ENCODE data around the gene CAMTA1. TPM values are rescaled to one million over a fixed set of nuclear protein-coding genes. Genes with fewer than 3 reads are reported as not detected.

The CAMTA1 gene
- total and polyA plus RNA-seq, 2 experiments from 2014 or later = 213 to 341 TPM

DNA sequence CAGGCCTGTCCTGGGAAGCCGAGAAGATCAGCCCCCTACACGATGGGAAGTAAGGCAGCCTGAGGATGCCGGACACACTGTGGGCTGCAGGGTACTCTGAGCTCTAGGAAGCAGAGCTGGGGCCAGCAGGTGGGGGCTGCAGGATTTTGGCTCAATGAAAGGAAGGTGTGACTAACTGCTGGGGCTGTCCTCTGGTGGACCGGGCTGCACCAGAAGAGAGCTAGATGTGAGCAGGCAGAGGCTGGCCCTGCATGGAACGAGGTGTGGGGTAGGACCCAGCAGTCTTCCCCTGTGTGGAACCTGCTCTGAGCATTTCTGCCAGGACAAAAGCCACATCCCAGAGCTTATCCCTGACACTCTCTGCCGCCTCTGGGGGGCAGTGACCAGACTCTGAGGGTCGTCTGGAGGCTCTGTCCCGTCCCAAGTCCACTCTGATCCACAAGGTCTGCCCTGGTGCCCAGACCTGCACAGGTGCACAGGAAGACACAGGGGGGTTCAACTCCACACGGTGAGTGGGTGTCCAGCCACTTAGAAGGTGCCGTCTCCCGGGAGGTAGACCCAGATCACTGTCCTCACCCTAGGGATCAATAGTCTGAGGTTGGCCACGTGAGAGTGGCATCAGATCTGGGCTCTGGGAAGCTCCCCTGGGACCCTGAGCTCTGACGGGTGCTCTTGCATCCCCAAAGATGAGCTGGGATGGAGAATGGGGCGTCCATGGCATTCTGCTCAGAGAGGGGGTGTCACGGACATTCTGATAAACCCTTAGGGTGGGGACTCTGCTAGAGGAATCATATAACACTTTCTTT, 798.2 kb downstream of the CAMTA1 start:
- no peak overlapping the region for H3K27ac ChIP-seq
- H3K9me3 ChIP-seq (ENCODE audit: low read depth) = no peaks in the 10 kb centered on the region
- H3K4me3 ChIP-seq = no peak overlapping the region
- TF ChIP-seq, protein P1, sequence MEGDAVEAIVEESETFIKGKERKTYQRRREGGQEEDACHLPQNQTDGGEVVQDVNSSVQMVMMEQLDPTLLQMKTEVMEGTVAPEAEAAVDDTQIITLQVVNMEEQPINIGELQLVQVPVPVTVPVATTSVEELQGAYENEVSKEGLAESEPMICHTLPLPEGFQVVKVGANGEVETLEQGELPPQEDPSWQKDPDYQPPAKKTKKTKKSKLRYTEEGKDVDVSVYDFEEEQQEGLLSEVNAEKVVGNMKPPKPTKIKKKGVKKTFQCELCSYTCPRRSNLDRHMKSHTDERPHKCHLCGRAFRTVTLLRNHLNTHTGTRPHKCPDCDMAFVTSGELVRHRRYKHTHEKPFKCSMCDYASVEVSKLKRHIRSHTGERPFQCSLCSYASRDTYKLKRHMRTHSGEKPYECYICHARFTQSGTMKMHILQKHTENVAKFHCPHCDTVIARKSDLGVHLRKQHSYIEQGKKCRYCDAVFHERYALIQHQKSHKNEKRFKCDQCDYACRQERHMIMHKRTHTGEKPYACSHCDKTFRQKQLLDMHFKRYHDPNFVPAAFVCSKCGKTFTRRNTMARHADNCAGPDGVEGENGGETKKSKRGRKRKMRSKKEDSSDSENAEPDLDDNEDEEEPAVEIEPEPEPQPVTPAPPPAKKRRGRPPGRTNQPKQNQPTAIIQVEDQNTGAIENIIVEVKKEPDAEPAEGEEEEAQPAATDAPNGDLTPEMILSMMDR (IDR thresholded peaks at IDR 0.05; ENCODE audit: low read depth, low read length) = no peak
- H3K36me3 ChIP-seq = no peaks in the 10 kb centered on the region
- no peaks in the 10 kb centered on the region for H3K27me3 ChIP-seq
- no peak for DNase-seq (ENCODE audit: low read depth in 1 of 2, low spot score in 1 of 2)
- H3K4me1 ChIP-seq (ENCODE audit: low read depth) = peaks cover 23% of the 10 kb centered on the region

DNA sequence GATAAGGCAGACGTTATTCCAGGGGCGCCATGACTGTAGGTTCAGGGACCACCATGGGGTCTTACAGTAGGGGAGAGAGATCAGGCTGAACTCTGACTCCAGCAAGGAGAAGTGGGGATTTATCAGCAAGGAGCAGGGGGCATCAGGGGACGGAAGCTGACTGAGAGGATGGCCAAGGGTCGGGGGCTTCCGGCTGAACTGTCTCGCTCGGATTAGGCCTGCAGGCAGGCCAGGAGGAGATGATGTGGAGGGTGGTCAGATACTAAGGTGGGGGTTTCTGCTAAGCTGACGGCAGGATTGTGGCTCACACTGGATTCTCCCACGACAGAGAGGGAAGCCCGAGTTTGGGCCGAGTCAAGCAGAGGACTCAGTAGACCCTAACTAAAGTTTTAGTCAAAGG, 798.9 kb downstream of the CAMTA1 start:
- Histone ChIP-seq H3K27ac (no peak overlapping the region), H3K4me3 (no peak overlapping the region), H3K36me3 (no peaks in the 10 kb centered on the region), H3K27me3 (no peaks in the 10 kb centered on the region), H3K9me3 (ENCODE audit: low read depth) (no peaks in the 10 kb centered on the region), H3K4me1 (ENCODE audit: low read depth) (peaks cover 26% of the 10 kb centered on the region)
- DNase-seq (ENCODE audit: low read depth in 1 of 2, low spot score in 1 of 2) = no peak
- TF ChIP-seq, protein P1 (IDR thresholded peaks at IDR 0.05; ENCODE audit: low read depth, low read length) = no peak

DNA sequence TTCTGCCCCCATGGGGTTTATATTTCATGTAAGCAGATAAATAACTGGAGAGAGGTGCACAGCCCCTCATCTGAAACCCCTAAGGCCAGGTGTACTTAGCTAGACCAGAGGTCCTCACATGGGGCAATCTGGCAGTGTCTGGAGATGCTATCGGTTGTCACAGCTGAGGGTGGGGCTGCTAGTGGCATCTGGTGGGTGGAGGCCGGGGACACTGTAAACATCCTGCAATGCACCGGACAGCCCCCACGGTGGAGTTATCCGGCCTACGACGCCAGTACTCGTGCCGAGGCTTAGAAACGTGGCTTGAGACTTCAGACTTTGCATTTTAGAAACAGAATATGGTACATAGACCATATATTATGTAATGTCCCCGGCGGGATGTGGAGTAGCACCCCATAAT, 799.4 kb downstream of the CAMTA1 start:
- Histone ChIP-seq H3K36me3 (no peaks in the 10 kb centered on the region), H3K27ac (no peak overlapping the region), H3K4me3 (no peak overlapping the region), H3K9me3 (ENCODE audit: low read depth) (no peaks in the 10 kb centered on the region), H3K27me3 (no peaks in the 10 kb centered on the region), H3K4me1 (ENCODE audit: low read depth) (peaks cover 31% of the 10 kb centered on the region)
- DNase-seq (ENCODE audit: low read depth in 1 of 2, low spot score in 1 of 2) = no peak
- TF ChIP-seq, protein P1 (IDR thresholded peaks at IDR 0.05; ENCODE audit: low read depth, low read length) = no peak

DNA sequence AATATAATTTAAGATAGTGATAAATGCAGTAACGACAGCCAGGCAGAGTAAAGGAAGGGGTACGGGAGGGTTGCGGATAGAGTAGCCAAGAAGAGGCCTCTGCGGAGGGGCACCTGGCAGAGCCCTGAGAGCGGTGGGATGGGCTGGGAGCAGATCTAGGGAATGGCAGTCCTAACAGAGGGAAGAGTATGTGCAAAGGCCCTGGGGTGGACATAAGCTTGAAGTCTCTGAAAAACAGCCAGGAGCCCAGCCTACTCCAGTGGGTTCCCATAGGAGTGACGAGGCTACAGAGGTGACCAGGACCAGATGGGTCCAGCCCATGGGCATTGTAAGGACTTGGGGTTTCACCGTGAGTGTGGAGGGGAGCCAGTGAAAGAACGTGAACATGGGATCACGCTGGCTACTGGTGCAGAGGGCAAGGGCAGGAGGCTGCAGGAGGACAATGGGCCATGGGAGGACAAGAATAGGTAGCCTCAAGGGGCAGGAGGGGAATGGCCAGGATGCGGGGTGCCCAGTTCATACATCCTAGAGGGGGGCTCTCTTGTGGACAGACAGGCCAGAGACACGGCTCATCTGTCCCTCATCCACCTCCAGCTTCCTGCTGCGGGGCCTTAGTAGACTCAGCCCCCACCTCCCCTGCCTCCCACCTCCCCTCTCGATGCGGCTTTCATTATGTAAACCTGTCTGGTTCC, 800.1 kb downstream of the CAMTA1 start:
- Histone ChIP-seq H3K27me3 (no peaks in the 10 kb centered on the region), H3K27ac (no peak overlapping the region), H3K4me3 (no peak overlapping the region), H3K4me1 (ENCODE audit: low read depth) (peaks cover 38% of the 10 kb centered on the region), H3K9me3 (ENCODE audit: low read depth) (no peaks in the 10 kb centered on the region), H3K36me3 (no peaks in the 10 kb centered on the region)
- DNase-seq (ENCODE audit: low read depth in 1 of 2, low spot score in 1 of 2) = no peak
- TF ChIP-seq, protein P1 (IDR thresholded peaks at IDR 0.05; ENCODE audit: low read depth, low read length) = no peak

DNA sequence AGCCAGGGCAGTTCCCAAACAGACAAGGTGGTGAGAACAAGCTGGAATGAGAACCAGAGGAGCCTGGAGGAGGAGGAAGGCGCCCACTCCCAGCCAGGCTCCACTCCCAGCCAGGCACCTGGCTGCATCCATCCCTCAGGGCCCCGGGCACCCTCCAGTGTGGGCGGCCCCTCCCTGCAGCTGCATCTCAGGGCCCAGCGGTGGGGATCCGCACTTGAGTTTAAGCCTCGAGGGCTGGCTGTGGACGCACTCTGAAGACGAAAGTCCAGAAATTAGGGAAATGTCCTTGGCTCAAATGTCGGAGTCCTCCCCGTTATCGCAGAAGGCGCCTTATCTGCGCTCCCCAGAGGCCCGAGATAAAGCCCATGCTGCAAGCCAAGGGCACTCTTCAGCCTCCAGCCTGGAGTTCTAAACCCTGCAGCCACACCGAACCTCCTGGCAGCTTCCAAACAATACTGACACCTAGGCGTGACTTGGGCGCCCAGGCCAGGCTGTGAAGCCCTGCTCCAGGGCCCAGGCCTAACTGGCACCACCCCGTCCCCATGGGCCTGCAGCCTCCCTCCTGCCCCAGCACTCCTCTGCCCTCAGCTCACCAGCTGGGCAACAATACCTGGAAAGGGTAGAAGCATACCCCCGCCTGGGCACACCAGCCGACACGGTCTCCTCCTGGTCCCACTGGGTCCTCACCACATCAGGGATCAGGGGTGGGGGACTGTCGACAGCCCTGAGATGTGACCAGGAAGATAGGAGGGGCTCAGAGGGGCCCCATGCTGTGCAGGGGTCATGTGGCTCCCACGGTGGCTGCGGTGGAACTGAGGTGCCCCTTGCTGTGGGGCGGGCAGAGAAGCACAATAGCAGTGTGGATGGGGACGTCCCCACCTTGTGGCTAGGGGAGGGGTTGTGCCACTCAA, 801.0 kb downstream of the CAMTA1 start:
- Histone ChIP-seq H3K9me3 (ENCODE audit: low read depth) (no peaks in the 10 kb centered on the region), H3K4me3 (no peak overlapping the region), H3K27me3 (no peaks in the 10 kb centered on the region), H3K27ac (no peak overlapping the region), H3K4me1 (ENCODE audit: low read depth) (peaks cover 40% of the 10 kb centered on the region), H3K36me3 (no peaks in the 10 kb centered on the region)
- DNase-seq (ENCODE audit: low read depth in 1 of 2, low spot score in 1 of 2) = peak; percentile 24 to 37
- TF ChIP-seq, protein P1 (IDR thresholded peaks at IDR 0.05; ENCODE audit: low read depth, low read length) = no peak

Data from cardiac muscle cell (in vitro differentiated cells and primary cell).